Testis (tissue), 3 donors: ENCODE measurements around the gene PRKG2. TPM values are rescaled to one million over a fixed set of nuclear protein-coding genes. Genes with fewer than 3 reads are reported as not detected.

Source experiments
- DNase-seq: peaks from one replicate; pipeline ENCODE4 v3.0.0-alpha.2; 2019
- H3K27ac ChIP-seq, 2 donors: fragments of 200-600 bp; sonication (generic); one replicate each; pipeline ENCODE4 v1.5.1; 2019
- H3K27me3 ChIP-seq: fragments of 200-600 bp; sonication (generic); one replicate; pipeline ENCODE4 v1.5.1; 2019
- H3K36me3 ChIP-seq: fragments of 200-600 bp; sonication (generic); one replicate; pipeline ENCODE4 v1.5.1; 2017; ENCODE audit warnings: low read depth; ENCODE audit errors: missing control alignments
- H3K4me1 ChIP-seq: fragments of 200-600 bp; sonication (generic); one replicate; pipeline ENCODE4 v1.5.1; 2019
- H3K4me3 ChIP-seq, 2 donors: fragments of 200-600 bp; sonication (generic); one replicate each; pipeline ENCODE4 v1.5.1; 2017 to 2019
- H3K9me3 ChIP-seq: fragments of 200-600 bp; sonication (generic); one replicate; pipeline ENCODE4 v1.5.1; 2017
- CTCF ChIP-seq, 3 experiments: fragments of 450-650 bp in 2 of 3; fragments of 200-600 bp in 1 of 3; sonication (generic) in 1 of 3; IDR thresholded peaks; one replicate each; pipeline ENCODE4 v1.5.1; 2016 to 2019; ENCODE audit warnings: antibody characterized with exemption in 3 of 3, mild to moderate bottlenecking in 2 of 3, moderate library complexity in 1 of 3
- POLR2A ChIP-seq: fragments of 450-650 bp; IDR thresholded peaks from one replicate; pipeline ENCODE4 v1.6.1; 2017; ENCODE audit warnings: antibody characterized with exemption, mild to moderate bottlenecking, moderate library complexity
- WGBS, 2 donors: methylation state at CpG; one replicate each; pipeline ENCODE4 v1.1.5; 2018; 5-methylcytosine and 5-hydroxymethylcytosine counted together
- intact Hi-C: fragments of 100-400 bp; cut with DNase I; formaldehyde crosslinking; loops from one replicate; pipeline ENCODE4 v1.15.1; 2023; ENCODE audit warnings: low total_unique reads
- polyA plus RNA-seq: library from polyadenylated mRNA; stranded (reverse); fragments of 350-450 nt; fragmentation: Illumina TruSeq; extraction: RNeasy Lipid Tissue Mini Kit (QIAGEN cat#74804); gene quantifications from one replicate; pipeline ENCODE4 v1.2.3, GENCODE V29; 2014; ENCODE audit warnings: low read depth, low replicate concordance; ENCODE audit not compliant: insufficient read depth
- total RNA-seq, 2 donors: library from RNA; depleted of rRNA; stranded (reverse); fragments of >200 nt; gene quantifications; one replicate each; pipeline ENCODE4 v1.2.3, GENCODE V29; 2016

The PRKG2 gene
- total and polyA plus RNA-seq, 3 donors from 2014 or later = 1.3 to 2.4 (median 1.7) TPM

DNA sequence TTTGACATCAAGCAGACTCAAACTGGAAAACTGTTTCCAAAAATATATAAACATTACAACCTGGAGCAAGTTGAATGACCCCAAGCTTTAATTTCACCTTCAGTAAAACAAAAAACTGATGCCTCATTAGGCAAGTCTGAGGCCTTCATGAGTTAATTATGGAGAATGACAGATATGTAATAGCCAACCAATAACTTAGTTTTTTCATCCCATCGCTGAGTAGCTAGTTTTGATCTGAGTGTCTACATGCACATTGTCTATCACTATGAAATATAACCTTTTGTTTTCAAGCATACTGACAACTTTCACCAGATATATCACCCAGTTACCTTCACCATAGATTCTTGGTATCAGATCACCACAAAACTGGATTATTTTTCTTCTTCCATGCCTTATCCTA lies 16.4 kb downstream of the PRKG2 start:
- intact Hi-C loops = no loop called here
- H3K4me1 ChIP-seq = no peaks in the 10 kb centered on the region
- no peaks in the 10 kb centered on the region for H3K27me3 ChIP-seq
- no peak overlapping the region for H3K27ac ChIP-seq
- no peaks in the 10 kb centered on the region for H3K9me3 ChIP-seq
- no peak for DNase-seq
- TF ChIP-seq POLR2A = no peak
- no peak for TF ChIP-seq CTCF (IDR thresholded peaks at IDR 0.05)
- WGBS, 2 donors = 86 to 94% methylated on average over 1 of the region's 1 CpG
- no peak overlapping the region for H3K4me3 ChIP-seq
- H3K36me3 ChIP-seq = no peaks in the 10 kb centered on the region

DNA sequence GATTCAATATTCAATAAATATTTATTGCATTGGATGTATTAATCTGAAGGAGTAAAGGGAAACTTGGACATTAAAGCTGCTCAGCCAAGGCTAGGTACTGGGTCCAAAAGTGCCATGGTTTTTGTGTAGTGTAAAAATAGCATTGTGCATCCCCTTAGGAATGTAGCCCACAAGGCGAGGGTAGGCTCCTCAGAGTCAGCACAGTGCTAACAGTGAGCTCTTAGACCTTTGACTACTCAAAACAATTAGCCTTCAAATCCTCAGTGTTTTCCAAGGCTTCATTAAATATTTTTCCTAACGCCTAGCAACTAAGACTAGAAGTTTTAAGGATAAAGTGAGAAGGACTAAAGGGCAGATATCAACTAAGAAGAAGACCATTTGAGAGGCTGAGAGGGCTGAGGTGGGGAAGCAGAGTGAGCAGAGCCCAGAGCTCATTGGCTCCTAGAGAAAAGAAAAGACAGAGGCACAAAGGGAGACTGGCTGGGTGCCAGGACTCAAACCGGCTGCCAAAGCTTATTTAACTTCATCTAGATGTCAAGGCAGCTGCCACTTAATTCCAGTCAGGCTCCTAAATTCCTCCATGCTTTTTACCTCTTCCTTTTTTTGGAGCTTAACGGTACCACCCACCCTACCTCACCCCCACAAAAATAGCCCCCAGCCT lies 17.0 kb downstream of the PRKG2 start:
- no peaks in the 10 kb centered on the region for H3K9me3 ChIP-seq
- no peak overlapping the region for H3K4me3 ChIP-seq
- H3K27me3 ChIP-seq = no peaks in the 10 kb centered on the region
- WGBS, 2 donors = 50 to 65% methylated on average over 4 of the region's 4 CpGs
- no peaks in the 10 kb centered on the region for H3K36me3 ChIP-seq
- no peak overlapping the region for H3K27ac ChIP-seq
- intact Hi-C loops = no loop called here
- H3K4me1 ChIP-seq = no peaks in the 10 kb centered on the region
- DNase-seq = no peak
- TF ChIP-seq POLR2A (no peak), CTCF (IDR thresholded peaks at IDR 0.05) (no peak)

- no peak overlapping the region for H3K27ac ChIP-seq
- no peaks in the 10 kb centered on the region for H3K27me3 ChIP-seq
- TF ChIP-seq POLR2A (no peak), CTCF (IDR thresholded peaks at IDR 0.05) (no peak)
- no peak for DNase-seq
- WGBS, 2 donors = 65 to 68% methylated on average over 3 of the region's 3 CpGs
- H3K4me3 ChIP-seq = no peak overlapping the region
- H3K9me3 ChIP-seq = no peaks in the 10 kb centered on the region
- no peaks in the 10 kb centered on the region for H3K4me1 ChIP-seq
- intact Hi-C loops = no loop called here
- no peaks in the 10 kb centered on the region for H3K36me3 ChIP-seq
Observed at GRCh38 chr4:81196126-81196650, 18.8 kb downstream of the PRKG2 start.

DNA sequence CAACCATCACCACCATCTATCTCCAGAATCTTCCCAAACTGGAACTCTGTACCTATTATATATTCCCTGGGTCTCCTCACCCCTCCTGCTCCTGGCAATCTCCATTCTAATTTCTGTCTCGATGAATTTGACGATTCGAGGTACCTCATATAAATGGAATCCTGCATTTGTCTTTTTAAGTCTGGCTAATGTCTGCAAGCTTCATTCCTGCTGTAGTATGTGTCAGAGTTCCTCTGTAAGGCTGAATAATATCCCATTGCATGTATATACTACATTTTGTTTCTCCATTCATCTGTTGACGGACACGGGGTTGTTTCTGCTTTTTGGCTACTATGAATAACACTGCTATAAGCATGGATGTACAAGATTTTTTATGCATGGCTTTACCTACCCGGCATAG lies 19.5 kb downstream of the PRKG2 start:
- no peak overlapping the region for H3K4me3 ChIP-seq
- no peaks in the 10 kb centered on the region for H3K36me3 ChIP-seq
- no peaks in the 10 kb centered on the region for H3K27me3 ChIP-seq
- H3K27ac ChIP-seq = no peak overlapping the region
- no peaks in the 10 kb centered on the region for H3K9me3 ChIP-seq
- H3K4me1 ChIP-seq = no peaks in the 10 kb centered on the region
- intact Hi-C loops = no loop called here
- no peak for TF ChIP-seq POLR2A
- TF ChIP-seq CTCF (IDR thresholded peaks at IDR 0.05) = no peak
- DNase-seq = no peak
- 93 to 98% methylated on average over 6 of the region's 6 CpGs for WGBS, 2 donors

DNA sequence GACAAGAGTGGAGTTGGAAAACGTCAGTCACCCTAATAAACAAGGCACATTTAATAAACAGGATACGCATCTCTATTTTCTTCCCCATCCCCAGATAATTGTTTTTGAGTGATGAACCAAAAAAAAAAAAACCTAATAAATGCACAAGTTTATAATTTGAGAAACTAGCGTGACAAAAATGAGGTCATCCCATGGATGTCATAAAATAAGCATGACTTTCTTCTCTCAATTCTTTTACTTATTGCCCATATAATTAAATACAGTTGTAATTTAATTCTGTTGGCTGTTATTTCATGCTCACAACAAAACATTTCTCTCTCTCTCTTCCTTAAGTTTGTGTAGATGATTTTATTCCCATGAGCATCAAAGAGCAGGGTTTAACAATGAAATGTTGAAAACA lies 20.7 kb downstream of the PRKG2 start:
- intact Hi-C loops = no loop called here
- Histone ChIP-seq H3K4me1 (no peaks in the 10 kb centered on the region), H3K4me3 (no peak overlapping the region), H3K27me3 (no peaks in the 10 kb centered on the region), H3K27ac (no peak overlapping the region), H3K36me3 (no peaks in the 10 kb centered on the region), H3K9me3 (no peaks in the 10 kb centered on the region)
- WGBS, 2 donors = 89 to 91% methylated on average over 3 of the region's 3 CpGs
- no peak for DNase-seq
- TF ChIP-seq POLR2A = no peak
- TF ChIP-seq CTCF (IDR thresholded peaks at IDR 0.05) = no peak
